ENCODE data around the gene COL4A4.
A peak's percentile ranks its signal among the peaks of the same experiment; 100 is the strongest.

- TF ChIP-seq, protein P1, sequence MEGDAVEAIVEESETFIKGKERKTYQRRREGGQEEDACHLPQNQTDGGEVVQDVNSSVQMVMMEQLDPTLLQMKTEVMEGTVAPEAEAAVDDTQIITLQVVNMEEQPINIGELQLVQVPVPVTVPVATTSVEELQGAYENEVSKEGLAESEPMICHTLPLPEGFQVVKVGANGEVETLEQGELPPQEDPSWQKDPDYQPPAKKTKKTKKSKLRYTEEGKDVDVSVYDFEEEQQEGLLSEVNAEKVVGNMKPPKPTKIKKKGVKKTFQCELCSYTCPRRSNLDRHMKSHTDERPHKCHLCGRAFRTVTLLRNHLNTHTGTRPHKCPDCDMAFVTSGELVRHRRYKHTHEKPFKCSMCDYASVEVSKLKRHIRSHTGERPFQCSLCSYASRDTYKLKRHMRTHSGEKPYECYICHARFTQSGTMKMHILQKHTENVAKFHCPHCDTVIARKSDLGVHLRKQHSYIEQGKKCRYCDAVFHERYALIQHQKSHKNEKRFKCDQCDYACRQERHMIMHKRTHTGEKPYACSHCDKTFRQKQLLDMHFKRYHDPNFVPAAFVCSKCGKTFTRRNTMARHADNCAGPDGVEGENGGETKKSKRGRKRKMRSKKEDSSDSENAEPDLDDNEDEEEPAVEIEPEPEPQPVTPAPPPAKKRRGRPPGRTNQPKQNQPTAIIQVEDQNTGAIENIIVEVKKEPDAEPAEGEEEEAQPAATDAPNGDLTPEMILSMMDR (IDR thresholded peaks at IDR 0.05) = peak; percentile 63 to 68 (median 67)
- no peak for TF ChIP-seq EP300 (IDR thresholded peaks at IDR 0.05; ENCODE audit: low read depth)
- TF ChIP-seq POLR2AphosphoS5 (IDR thresholded peaks at IDR 0.05) = no peak
These were observed 56.9 kb downstream of the COL4A4 start for GRCh38 chr2:227106845-227107759.

Measured in transverse colon (tissue), 4 donors.